ENCODE measurements around the gene SLC25A21. TPM values are rescaled to one million over a fixed set of nuclear protein-coding genes. Genes with fewer than 3 reads are reported as not detected.

The SLC25A21 gene
- total and polyA plus RNA-seq, 2 of the 13 experiments (the other 11 are each of a cell fraction or from before 2014, with no cell fraction given) = 1.9 to 2.9 TPM

DNA sequence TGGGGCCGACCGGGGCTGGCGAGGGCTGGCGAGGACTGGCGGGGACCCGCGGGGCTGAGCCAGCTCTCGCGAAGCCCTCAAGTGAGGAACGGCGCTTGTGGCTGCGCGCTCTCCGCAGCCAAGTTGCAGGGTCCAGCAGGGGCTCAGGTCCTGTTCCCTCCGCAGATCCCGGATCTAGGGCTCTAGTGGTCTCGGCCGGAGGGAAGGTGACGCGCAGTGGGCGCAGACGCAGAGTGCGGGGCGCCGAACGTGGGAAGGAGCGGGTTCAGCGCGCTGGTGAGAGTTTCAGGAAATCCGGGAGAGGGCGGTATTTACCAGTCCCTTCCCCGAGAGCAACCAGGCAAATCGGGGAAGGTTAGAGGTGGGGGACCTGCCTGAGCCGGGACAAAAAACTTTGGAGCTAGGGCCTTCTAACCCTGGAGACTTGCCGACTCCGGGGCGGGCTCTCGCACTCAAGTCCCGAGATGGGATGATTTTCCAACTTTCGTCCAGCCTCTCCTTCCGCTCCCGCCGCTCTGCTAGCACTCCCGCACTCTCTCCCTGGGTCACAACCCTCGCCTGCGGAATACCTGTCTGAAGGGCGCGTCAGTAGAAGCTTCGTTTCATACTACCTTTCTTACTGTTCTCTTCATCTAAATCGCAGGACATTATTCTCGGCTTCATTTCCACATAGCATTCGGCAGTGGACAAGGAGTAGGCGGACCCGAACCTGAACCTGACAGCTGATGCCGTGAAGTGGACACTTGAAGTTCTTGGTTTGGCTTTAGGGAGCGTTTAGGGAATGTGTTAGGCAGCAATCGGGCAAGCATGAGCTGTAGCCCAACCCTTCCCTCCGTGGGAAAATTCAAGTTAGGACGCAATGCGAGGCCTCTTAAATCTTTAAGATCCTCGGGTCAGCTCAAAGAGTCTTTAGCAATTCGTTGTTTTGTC lies 524.3 kb downstream of the SLC25A21 start (continued):
- TF ChIP-seq SAP130 (CRISPR knock-in tag; IDR thresholded peaks at IDR 0.05; ENCODE audit: low read depth) = no peak
- no peak for TF ChIP-seq FOXA1 (IDR thresholded peaks at IDR 0.05)
- TF ChIP-seq FOXA1 (CRISPR knock-in tag; IDR thresholded peaks at IDR 0.05) = no peak
- no peak for TF ChIP-seq NONO (IDR thresholded peaks at IDR 0.05)
- no peak for TF ChIP-seq NONO (CRISPR knock-in tag; conservative IDR thresholded peaks at IDR 0.05)
- TF ChIP-seq ZNF564 (CRISPR knock-in tag; IDR thresholded peaks at IDR 0.05) = 0 out of 2 replicates have a peak, but pooled peaks have one; percentile 18
- TF ChIP-seq, protein P1, sequence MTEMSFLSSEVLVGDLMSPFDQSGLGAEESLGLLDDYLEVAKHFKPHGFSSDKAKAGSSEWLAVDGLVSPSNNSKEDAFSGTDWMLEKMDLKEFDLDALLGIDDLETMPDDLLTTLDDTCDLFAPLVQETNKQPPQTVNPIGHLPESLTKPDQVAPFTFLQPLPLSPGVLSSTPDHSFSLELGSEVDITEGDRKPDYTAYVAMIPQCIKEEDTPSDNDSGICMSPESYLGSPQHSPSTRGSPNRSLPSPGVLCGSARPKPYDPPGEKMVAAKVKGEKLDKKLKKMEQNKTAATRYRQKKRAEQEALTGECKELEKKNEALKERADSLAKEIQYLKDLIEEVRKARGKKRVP (CRISPR knock-in tag; IDR thresholded peaks at IDR 0.05) = no peak
- TF ChIP-seq GABPB1 (CRISPR knock-in tag; IDR thresholded peaks at IDR 0.05) = peak; percentile 73
- peak; percentile 21; the same call in 1 of the 2 replicates for TF ChIP-seq ZFY (CRISPR knock-in tag; IDR thresholded peaks at IDR 0.05)
- TF ChIP-seq, protein P2, sequence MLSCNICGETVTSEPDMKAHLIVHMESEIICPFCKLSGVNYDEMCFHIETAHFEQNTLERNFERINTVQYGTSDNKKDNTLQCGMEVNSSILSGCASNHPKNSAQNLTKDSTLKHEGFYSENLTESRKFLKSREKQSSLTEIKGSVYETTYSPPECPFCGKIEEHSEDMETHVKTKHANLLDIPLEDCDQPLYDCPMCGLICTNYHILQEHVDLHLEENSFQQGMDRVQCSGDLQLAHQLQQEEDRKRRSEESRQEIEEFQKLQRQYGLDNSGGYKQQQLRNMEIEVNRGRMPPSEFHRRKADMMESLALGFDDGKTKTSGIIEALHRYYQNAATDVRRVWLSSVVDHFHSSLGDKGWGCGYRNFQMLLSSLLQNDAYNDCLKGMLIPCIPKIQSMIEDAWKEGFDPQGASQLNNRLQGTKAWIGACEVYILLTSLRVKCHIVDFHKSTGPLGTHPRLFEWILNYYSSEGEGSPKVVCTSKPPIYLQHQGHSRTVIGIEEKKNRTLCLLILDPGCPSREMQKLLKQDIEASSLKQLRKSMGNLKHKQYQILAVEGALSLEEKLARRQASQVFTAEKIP (CRISPR knock-in tag; IDR thresholded peaks at IDR 0.05; ENCODE audit: borderline replicate concordance) = 0 out of 2 replicates have a peak, but pooled peaks have one; percentile 93
- no peak for TF ChIP-seq ZC3H4 (CRISPR knock-in tag; IDR thresholded peaks at IDR 0.05; ENCODE audit: borderline replicate concordance)
- TF ChIP-seq MIXL1 (CRISPR knock-in tag; IDR thresholded peaks at IDR 0.05) = peak; percentile 36; the same call in 1 of the 2 replicates
- TF ChIP-seq GTF2F1 (IDR thresholded peaks at IDR 0.05; ENCODE audit: low read length) = no peak
- TF ChIP-seq ZBTB42 (CRISPR knock-in tag; IDR thresholded peaks at IDR 0.05) = no peak
- TF ChIP-seq, protein P3, sequence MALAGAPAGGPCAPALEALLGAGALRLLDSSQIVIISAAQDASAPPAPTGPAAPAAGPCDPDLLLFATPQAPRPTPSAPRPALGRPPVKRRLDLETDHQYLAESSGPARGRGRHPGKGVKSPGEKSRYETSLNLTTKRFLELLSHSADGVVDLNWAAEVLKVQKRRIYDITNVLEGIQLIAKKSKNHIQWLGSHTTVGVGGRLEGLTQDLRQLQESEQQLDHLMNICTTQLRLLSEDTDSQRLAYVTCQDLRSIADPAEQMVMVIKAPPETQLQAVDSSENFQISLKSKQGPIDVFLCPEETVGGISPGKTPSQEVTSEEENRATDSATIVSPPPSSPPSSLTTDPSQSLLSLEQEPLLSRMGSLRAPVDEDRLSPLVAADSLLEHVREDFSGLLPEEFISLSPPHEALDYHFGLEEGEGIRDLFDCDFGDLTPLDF (CRISPR knock-in tag; IDR thresholded peaks at IDR 0.05) = no peak
- TF ChIP-seq HIVEP1 (CRISPR knock-in tag; IDR thresholded peaks at IDR 0.05) = peak; percentile 78
- no peak for TF ChIP-seq ZNF264 (CRISPR knock-in tag; IDR thresholded peaks at IDR 0.05)
- TF ChIP-seq, protein P4, sequence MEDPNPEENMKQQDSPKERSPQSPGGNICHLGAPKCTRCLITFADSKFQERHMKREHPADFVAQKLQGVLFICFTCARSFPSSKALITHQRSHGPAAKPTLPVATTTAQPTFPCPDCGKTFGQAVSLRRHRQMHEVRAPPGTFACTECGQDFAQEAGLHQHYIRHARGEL (CRISPR knock-in tag; IDR thresholded peaks at IDR 0.05) = peak; percentile 68; the same call in 1 of the 2 replicates
- 0 out of 2 replicates have a peak, but pooled peaks have one; percentile 11 for TF ChIP-seq ZNF234 (CRISPR knock-in tag; conservative IDR thresholded peaks at IDR 0.05)
- TF ChIP-seq POGZ (CRISPR knock-in tag; IDR thresholded peaks at IDR 0.05) = peak; percentile 67
- TF ChIP-seq SIN3B (IDR thresholded peaks at IDR 0.05; ENCODE audit: low read length) = no peak
- TF ChIP-seq ZNF572 (CRISPR knock-in tag; IDR thresholded peaks at IDR 0.05) = no peak
- no peak; the same call in 1 of the 2 replicates for TF ChIP-seq ZNF746 (CRISPR knock-in tag; IDR thresholded peaks at IDR 0.05)
- TF ChIP-seq RBM22 (optimal IDR thresholded peaks at IDR 0.05; ENCODE audit: low read length) = no peak
- TF ChIP-seq, protein P5, sequence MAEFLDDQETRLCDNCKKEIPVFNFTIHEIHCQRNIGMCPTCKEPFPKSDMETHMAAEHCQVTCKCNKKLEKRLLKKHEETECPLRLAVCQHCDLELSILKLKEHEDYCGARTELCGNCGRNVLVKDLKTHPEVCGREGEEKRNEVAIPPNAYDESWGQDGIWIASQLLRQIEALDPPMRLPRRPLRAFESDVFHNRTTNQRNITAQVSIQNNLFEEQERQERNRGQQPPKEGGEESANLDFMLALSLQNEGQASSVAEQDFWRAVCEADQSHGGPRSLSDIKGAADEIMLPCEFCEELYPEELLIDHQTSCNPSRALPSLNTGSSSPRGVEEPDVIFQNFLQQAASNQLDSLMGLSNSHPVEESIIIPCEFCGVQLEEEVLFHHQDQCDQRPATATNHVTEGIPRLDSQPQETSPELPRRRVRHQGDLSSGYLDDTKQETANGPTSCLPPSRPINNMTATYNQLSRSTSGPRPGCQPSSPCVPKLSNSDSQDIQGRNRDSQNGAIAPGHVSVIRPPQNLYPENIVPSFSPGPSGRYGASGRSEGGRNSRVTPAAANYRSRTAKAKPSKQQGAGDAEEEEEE (CRISPR knock-in tag; IDR thresholded peaks at IDR 0.05; ENCODE audit: borderline replicate concordance) = peak; percentile 45; the same call in 1 of the 2 replicates
- peak; percentile 79 for TF ChIP-seq KDM2A (CRISPR knock-in tag; IDR thresholded peaks at IDR 0.05; ENCODE audit: borderline replicate concordance, low read depth)
